Esophagus muscularis mucosa (tissue), 4 donors: ENCODE data around the gene SEC24B. TPM values are rescaled to one million over a fixed set of nuclear protein-coding genes. Genes with fewer than 3 reads are reported as not detected.
"Not testable (repeated sequence)": the region's sequence is repeated elsewhere in the genome, so short reads cannot be mapped to it uniquely, and the experiment has no call there.

Source experiments
- DNase-seq: peaks from one replicate; pipeline ENCODE4 v3.0.0-alpha.2; 2017; ENCODE audit errors: extremely low spot score
- H3K27ac ChIP-seq, 4 donors: fragments of 200-600 bp; sonication (generic); replicated peaks in 1 of 4; 1 replicate in 3 of 4; 2 replicates in 1 of 4; pipeline ENCODE4 v1.5.1; 2016 to 2019; ENCODE audit warnings: mild to moderate bottlenecking in 1 of 4
- H3K27me3 ChIP-seq, 4 donors: fragments of 200-600 bp; sonication (generic); one replicate each; pipeline versions ENCODE4 v1.5.1 to v1.6.0; 2016 to 2019
- H3K36me3 ChIP-seq, 4 donors: fragments of 200-600 bp; sonication (generic); one replicate each; pipeline ENCODE4 v1.5.1; 2016 to 2019
- H3K4me1 ChIP-seq, 4 donors: fragments of 200-600 bp; sonication (generic); one replicate each; pipeline ENCODE4 v1.5.1; 2016 to 2019
- H3K4me3 ChIP-seq, 4 donors: fragments of 200-600 bp; sonication (generic); 1 replicate in 2 of 4; 2 replicates in 2 of 4; pipeline ENCODE4 v1.5.1; 2016 to 2019; ENCODE audit warnings: mild to moderate bottlenecking in 4 of 4, moderate library complexity in 1 of 4
- H3K9me3 ChIP-seq, 4 donors: fragments of 200-600 bp; sonication (generic); 1 replicate in 3 of 4; 2 replicates in 1 of 4; pipeline ENCODE4 v1.5.1; 2016 to 2019
- CTCF ChIP-seq, 3 experiments: fragments of 200-600 bp in 2 of 3; fragments of 450-650 bp in 1 of 3; sonication (generic) in 2 of 3; IDR thresholded peaks; one replicate each; pipeline ENCODE4 v1.5.1; 2017 to 2019; ENCODE audit warnings: antibody characterized with exemption in 3 of 3, mild to moderate bottlenecking in 2 of 3, moderate library complexity in 1 of 3
- EP300 ChIP-seq: sonication (generic); formaldehyde crosslinking; IDR thresholded peaks from one replicate; pipeline ENCODE4 v1.6.1; 2017; ENCODE audit warnings: antibody characterized with exemption
- POLR2A ChIP-seq: fragments of 450-650 bp; IDR thresholded peaks from one replicate; pipeline ENCODE4 v1.6.1; 2017; ENCODE audit warnings: antibody characterized with exemption, moderate library complexity, mild to moderate bottlenecking, low read depth
- POLR2AphosphoS5 ChIP-seq, 2 donors: sonication (generic); formaldehyde crosslinking; IDR thresholded peaks; one replicate each; pipeline ENCODE4 v1.6.1; 2017; ENCODE audit warnings: antibody characterized with exemption in 2 of 2
- WGBS: methylation state at CpG from one replicate; pipeline ENCODE4 v1.1.5; 2018; 5-methylcytosine and 5-hydroxymethylcytosine counted together
- intact Hi-C: fragments of 100-400 bp; cut with DNase I; formaldehyde crosslinking; loops from one replicate; pipeline ENCODE4 v1.15.1; 2023
- total RNA-seq, 4 donors: library from RNA; depleted of rRNA; stranded (reverse); fragments of >200 nt; gene quantifications; one replicate each; pipeline versions ENCODE4 v1.1.0 to v1.2.1, GENCODE V29; 2016

The SEC24B gene
- total RNA-seq, 4 donors from 2014 or later = 34.5 to 46.5 (median 37.0) TPM

- H3K27me3 ChIP-seq = no peaks in the 10 kb centered on the region
- intact Hi-C loops = no loop called here
Observed at GRCh38 chr4:109510687-109511086, 77.1 kb downstream of the SEC24B start.

GRCh38 chr4:109511414-109511813 is 77.8 kb downstream of the SEC24B start:
- TF ChIP-seq CTCF (IDR thresholded peaks at IDR 0.05) = no peak
- no peak for TF ChIP-seq EP300
- TF ChIP-seq POLR2A = no peak
- TF ChIP-seq POLR2AphosphoS5 (IDR thresholded peaks at IDR 0.05) = no peak
- 55% methylated on average over 2 of the region's 2 CpGs for WGBS
- Histone ChIP-seq H3K36me3 (peaks cover 22 to 94% (median 67%) of the 10 kb centered on the region in 4 donors), H3K4me3 (no peak overlapping the region), H3K9me3 (no peaks in the 10 kb centered on the region), H3K27ac (no peak overlapping the region), H3K4me1 (no peaks in the 10 kb centered on the region), H3K27me3 (no peaks in the 10 kb centered on the region)
- DNase-seq = no peak
- intact Hi-C loops = no loop called here

More at GRCh38 chr4:109510687-109511086, 77.1 kb downstream of the SEC24B start:
- 79% methylated on average over 2 of the region's 2 CpGs for WGBS
- H3K9me3 ChIP-seq = no peaks in the 10 kb centered on the region
- DNase-seq = no peak
- H3K4me3 ChIP-seq = no peak overlapping the region
- no peak for TF ChIP-seq POLR2A
- no peak overlapping the region for H3K27ac ChIP-seq
- peaks cover 22 to 95% (median 60%) of the 10 kb centered on the region in 4 donors for H3K36me3 ChIP-seq
- H3K4me1 ChIP-seq = no peaks in the 10 kb centered on the region

- DNase-seq, H3K4me1 ChIP-seq, H3K9me3 ChIP-seq, H3K4me3 ChIP-seq, H3K27me3 ChIP-seq, H3K27ac ChIP-seq, intact Hi-C loops: not testable (repeated sequence)
- peaks cover 8 to 94% (median 65%) of the 10 kb centered on the region in 4 donors for H3K36me3 ChIP-seq
- 94% methylated on average over 12 of the region's 12 CpGs for WGBS
Observed at GRCh38 chr4:109513368-109513767, 79.8 kb downstream of the SEC24B start.

- H3K4me1 ChIP-seq = no peaks in the 10 kb centered on the region
- H3K9me3 ChIP-seq = no peaks in the 10 kb centered on the region
- no peak overlapping the region for H3K4me3 ChIP-seq
- intact Hi-C loops = no loop called here
- TF ChIP-seq POLR2AphosphoS5 (IDR thresholded peaks at IDR 0.05) (no peak), CTCF (IDR thresholded peaks at IDR 0.05) (no peak), EP300 (no peak), POLR2A (no peak)
- peaks cover 62 to 97% (median 89%) of the 10 kb centered on the region in 4 donors for H3K36me3 ChIP-seq
- no peak overlapping the region for H3K27ac ChIP-seq
- H3K27me3 ChIP-seq = no peaks in the 10 kb centered on the region
- no peak for DNase-seq
Observed at GRCh38 chr4:109532182-109532581, 98.6 kb downstream of the SEC24B start.

GRCh38 chr4:109545401-109545800 is 111.8 kb downstream of the SEC24B start:
- H3K36me3 ChIP-seq = peaks cover 0 to 61% (median 37%) of the 10 kb centered on the region in 4 donors
- DNase-seq = no peak

More at GRCh38 chr4:109545401-109545800, 111.8 kb downstream of the SEC24B start:
- Histone ChIP-seq H3K4me3 (no peak overlapping the region), H3K4me1 (no peaks in the 10 kb centered on the region), H3K27me3 (no peaks in the 10 kb centered on the region), H3K9me3 (no peaks in the 10 kb centered on the region), H3K27ac (no peak overlapping the region)
- intact Hi-C loops = no loop called here
- 93% methylated on average over 1 of the region's 1 CpG for WGBS
- TF ChIP-seq CTCF (IDR thresholded peaks at IDR 0.05) (no peak), POLR2AphosphoS5 (IDR thresholded peaks at IDR 0.05) (no peak), POLR2A (no peak)
